B cell (primary cell): ENCODE data around the gene APCDD1L. TPM values are rescaled to one million over a fixed set of nuclear protein-coding genes. Genes with fewer than 3 reads are reported as not detected.

Source experiments
- ATAC-seq: fragments of 200-7000 bp; cut with Tn5 transposase; one replicate; pipeline ENCODE4 v1.10.0; 2021; ENCODE audit warnings: low read depth, mild to moderate bottlenecking, moderate number of reproducible peaks, moderate library complexity
- CTCF ChIA-PET: fragments of 350-600 bp; sonication (Branson Sonifier 250); formaldehyde crosslinking; loops from one replicate; lab custom pipeline; 2021; ENCODE audit warnings: antibody characterized with exemption, inconsistent platforms; lab: Charles Lee
- POLR2A ChIA-PET: fragments of 350-600 bp; sonication (Branson Sonifier 250); formaldehyde crosslinking; loops from one replicate; lab custom pipeline; 2021; ENCODE audit warnings: antibody characterized with exemption; lab: Charles Lee
- DNase-seq: peaks from one replicate; pipeline ENCODE4 v3.0.0; 2013
- H2AFZ ChIP-seq: 2 replicates; pipeline ENCODE4 v1.6.1; 2012; ENCODE audit warnings: mild to moderate bottlenecking, low read depth, low read length; ENCODE audit not compliant: insufficient read depth, poor library complexity, severe bottlenecking
- H3K27ac ChIP-seq, 2 donors: 1 replicate in 1 of 2; 2 replicates in 1 of 2; pipeline ENCODE4 v1.5.1; 2012 to 2013; ENCODE audit warnings: low read length in 2 of 2, mild to moderate bottlenecking in 2 of 2, moderate library complexity in 1 of 2
- H3K27me3 ChIP-seq, 4 experiments: fragments of 200-600 bp in 1 of 4; sonication (generic) in 1 of 4; replicated peaks in 1 of 4; 1 replicate in 2 of 4; 2 replicates in 2 of 4; pipeline versions ENCODE4 v1.6.1 to v1.7.0; 2013 to 2016; ENCODE audit warnings: low read length in 3 of 4, mild to moderate bottlenecking in 2 of 4, mixed read lengths in 1 of 4, moderate library complexity in 1 of 4; ENCODE audit not compliant: insufficient read depth in 4 of 4, control insufficient read depth in 3 of 4; ENCODE audit errors: control extremely low read depth in 1 of 4
- H3K36me3 ChIP-seq, 2 experiments: replicated peaks in 1 of 2; 1 replicate in 1 of 2; 2 replicates in 1 of 2; pipeline versions ENCODE4 v1.6.1 to v1.7.1; 2013; ENCODE audit warnings: low read length in 1 of 2; ENCODE audit not compliant: insufficient read depth in 2 of 2, control insufficient read depth in 1 of 2; ENCODE audit errors: control extremely low read depth in 1 of 2, extremely low read depth in 1 of 2
- H3K4me1 ChIP-seq, 2 donors: fragments of 200-600 bp in 1 of 2; sonication (generic) in 1 of 2; 1 replicate in 1 of 2; 2 replicates in 1 of 2; pipeline versions ENCODE4 v1.5.1 to v1.6.1; 2013 to 2017; ENCODE audit warnings: low read length in 2 of 2; ENCODE audit not compliant: control insufficient read depth in 2 of 2, insufficient read depth in 2 of 2
- H3K4me2 ChIP-seq: replicated peaks from 2 replicates; pipeline ENCODE3; 2012; ENCODE audit warnings: mild to moderate bottlenecking, low read depth, low read length; ENCODE audit not compliant: poor library complexity, severe bottlenecking
- H3K4me3 ChIP-seq, 5 experiments: fragments of 200-600 bp in 1 of 5; sonication (generic) in 1 of 5; 1 replicate in 3 of 5; 2 replicates in 2 of 5; pipeline versions ENCODE4 v1.5.1 to v1.7.0; 2011 to 2016; ENCODE audit warnings: low read length in 4 of 5, mild to moderate bottlenecking in 4 of 5, low read depth in 2 of 5, control low read depth in 1 of 5, moderate library complexity in 1 of 5; ENCODE audit not compliant: insufficient read depth in 1 of 5; ENCODE audit errors: control extremely low read depth in 1 of 5, extremely low read depth in 1 of 5
- H3K79me2 ChIP-seq: fragments of 200-600 bp; sonication (generic); one replicate; pipeline ENCODE4 v1.6.0; 2016; ENCODE audit warnings: low read length; ENCODE audit not compliant: control insufficient read depth, insufficient read depth
- H3K9ac ChIP-seq: fragments of 200-600 bp; sonication (generic); 2 replicates; pipeline ENCODE4 v1.6.1; 2017; ENCODE audit warnings: mild to moderate bottlenecking, low read length, moderate library complexity
- H3K9me3 ChIP-seq, 3 donors: one replicate each; pipeline versions ENCODE4 v1.6.1 to v1.7.1; 2013; ENCODE audit warnings: low read length in 2 of 3; ENCODE audit not compliant: control insufficient read depth in 2 of 3, insufficient read depth in 1 of 3; ENCODE audit errors: control extremely low read depth in 1 of 3
- H4K20me1 ChIP-seq: 2 replicates; pipeline ENCODE4 v1.6.0; 2012; ENCODE audit warnings: mild to moderate bottlenecking, low read length; ENCODE audit not compliant: insufficient read depth, control insufficient read depth, poor library complexity, severe bottlenecking
- H3K27ac Mint-ChIP-seq: one replicate; pipeline ENCODE4 v1.8.0; 2021; ENCODE audit warnings: mixed read lengths
- H3K27me3 Mint-ChIP-seq: one replicate; pipeline ENCODE4 v1.8.0; 2021; ENCODE audit warnings: mixed read lengths
- H3K4me1 Mint-ChIP-seq: one replicate; pipeline ENCODE4 v1.8.0; 2021; ENCODE audit warnings: mixed read lengths
- H3K4me3 Mint-ChIP-seq: one replicate; pipeline ENCODE4 v1.8.0; 2021; ENCODE audit warnings: mixed read lengths
- H3K9me3 Mint-ChIP-seq: one replicate; pipeline ENCODE4 v1.8.0; 2022; ENCODE audit warnings: mixed read lengths; ENCODE audit not compliant: insufficient read depth
- CTCF ChIP-seq: fragments of 200-600 bp; IDR thresholded peaks from one replicate; pipeline ENCODE4 v1.8.0; 2022; ENCODE audit warnings: antibody characterized with exemption, mild to moderate bottlenecking
- EZH2 ChIP-seq: IDR thresholded peaks from 2 replicates; pipeline ENCODE4 v1.6.1; 2012; ENCODE audit warnings: borderline replicate concordance, low read depth, mild to moderate bottlenecking, moderate library complexity, low read length; ENCODE audit not compliant: insufficient read depth, poor library complexity, severe bottlenecking
- WGBS: methylation state at CpG from one replicate; pipeline ENCODE4 v1.1.5; 2013; ENCODE audit warnings: missing lambda C conversion rate; ENCODE audit not compliant: insufficient coverage; 5-methylcytosine and 5-hydroxymethylcytosine counted together
- intact Hi-C: fragments of 100-400 bp; cut with micrococcal nuclease; formaldehyde crosslinking; loops from one replicate; pipeline ENCODE4 v1.10.0; 2022
- polyA plus RNA-seq: library from polyadenylated mRNA; depleted of rRNA; stranded (reverse); fragments of >200 nt; gene quantifications from 2 replicates; pipeline ENCODE4 v1.2.3, GENCODE V29; 2012
- total RNA-seq, 2 donors: library from RNA; stranded (reverse); fragments of 120-200 nt in 1 of 2; gene quantifications; 1 replicate in 1 of 2; 2 replicates in 1 of 2; pipeline versions ENCODE4 v1.2.3 to v1.2.4, GENCODE V29; 2013 to 2022

APCDD1L gene
- total and polyA plus RNA-seq, 2 donors (not counting 1 experiment from before 2014, with no cell fraction given), result not detected

DNA sequence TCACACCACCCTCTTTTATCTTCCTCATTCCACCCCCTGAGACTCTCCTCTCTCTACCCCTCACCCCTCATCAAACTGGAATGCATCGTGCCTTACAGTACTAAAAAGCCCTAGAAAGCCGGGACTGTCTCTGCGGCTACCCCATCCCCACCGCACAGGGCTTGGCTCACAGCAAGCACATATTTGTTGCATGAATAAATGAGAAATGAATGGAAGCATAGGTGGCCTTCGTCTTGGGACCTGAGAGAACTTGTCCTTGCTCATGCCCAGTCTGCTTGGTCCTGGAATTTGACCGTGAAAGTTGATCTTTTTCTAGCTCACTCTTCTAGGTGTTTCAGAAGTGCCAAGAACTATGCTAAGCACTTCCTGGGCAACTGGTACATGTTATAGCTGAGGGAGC, 53.3 kb downstream of the APCDD1L start:
- DNase-seq (no peak), ATAC-seq (no peak)
- Histone ChIP-seq H3K27ac (no peak overlapping the region), H4K20me1 (peaks cover 11% of the 10 kb centered on the region), H3K9me3 (peaks cover 0 to 8% (median 0%) of the 10 kb centered on the region in 3 donors), H3K4me3 (no peak overlapping the region), H3K36me3 (no peaks in the 10 kb centered on the region), H3K9ac (no peak overlapping the region), H3K4me1 (peaks cover 20 to 21% of the 10 kb centered on the region in 2 donors), H3K27me3 (peaks cover 0 to 7% (median 2%) of the 10 kb centered on the region in 4 experiments), H2AFZ (no peak overlapping the region), H3K79me2 (no peaks in the 10 kb centered on the region), H3K4me2 (no peak overlapping the region)
- H3K27me3 Mint-ChIP-seq, result no peaks in the 10 kb centered on the region
- no peak overlapping the region for H3K27ac Mint-ChIP-seq
- ChIA-PET CTCF (no interaction called here), POLR2A (no interaction called here)
- WGBS, result 98% methylated on average over 6 of the region's 6 CpGs
- TF ChIP-seq CTCF (no peak), EZH2 (no peak)
- H3K4me3 Mint-ChIP-seq, result no peak overlapping the region
- peaks cover 25% of the 10 kb centered on the region for H3K4me1 Mint-ChIP-seq
- H3K9me3 Mint-ChIP-seq, result no peaks in the 10 kb centered on the region
- intact Hi-C loops, result no loop called here

- H3K4me1 ChIP-seq, result peaks cover 20 to 21% of the 10 kb centered on the region in 2 donors
- Mint-ChIP-seq H3K4me3 (no peak overlapping the region), H3K9me3 (no peaks in the 10 kb centered on the region), H3K27me3 (no peaks in the 10 kb centered on the region), H3K4me1 (peaks cover 28% of the 10 kb centered on the region), H3K27ac (no peak overlapping the region)
- H3K4me2 ChIP-seq, result no peak overlapping the region
- ChIA-PET CTCF (interaction anchor here (0.6 kb wide), 1 partner anchor 1046 kb away, joined by 3 read pairs; no protein-coding TSS in a partner anchor), POLR2A (no interaction called here)
- peaks cover 0 to 7% (median 2%) of the 10 kb centered on the region in 4 experiments for H3K27me3 ChIP-seq
- H3K4me3 ChIP-seq, result no peak overlapping the region
- no peak overlapping the region for H3K27ac ChIP-seq
- H3K9me3 ChIP-seq, result peaks cover 0 to 8% (median 0%) of the 10 kb centered on the region in 3 donors
- DNase-seq, result no peak
- TF ChIP-seq CTCF, result no peak
- TF ChIP-seq EZH2, result no peak
- H2AFZ ChIP-seq, result no peak overlapping the region
- intact Hi-C loops, result no loop called here
- WGBS, result 99% methylated on average over 25 of the region's 25 CpGs
- H3K36me3 ChIP-seq, result no peaks in the 10 kb centered on the region
- no peak overlapping the region for H3K9ac ChIP-seq
- H4K20me1 ChIP-seq, result peaks cover 11% of the 10 kb centered on the region
- no peaks in the 10 kb centered on the region for H3K79me2 ChIP-seq
- no peak for ATAC-seq
These were observed 54.1 kb downstream of the APCDD1L start for GRCh38 chr20:58461104-58461503.
